H1 (cell line): ENCODE results near the gene GPBP1L1. TPM values are rescaled to one million over a fixed set of nuclear protein-coding genes. Genes with fewer than 3 reads are reported as not detected.

Source experiments
- E2F6 ChIP-seq: IDR thresholded peaks from 2 replicates; pipeline ENCODE4 v1.6.1; 2012; ENCODE audit warnings: inconsistent platforms
- FOSL1 ChIP-seq: IDR thresholded peaks from 2 replicates; pipeline ENCODE4 v1.6.1; 2011; ENCODE audit warnings: mild to moderate bottlenecking, low read depth, low read length, moderate library complexity; ENCODE audit not compliant: insufficient read depth
- JUN ChIP-seq: IDR thresholded peaks from 2 replicates; pipeline ENCODE4 v1.6.1; 2011; ENCODE audit warnings: low read depth, mild to moderate bottlenecking, improper control_type of control experiment, low read length
- polyA plus RNA-seq, 7 experiments: library from polyadenylated mRNA; depleted of rRNA in 3 of 7; stranded (reverse) in 5 of 7; unstranded in 2 of 7; fragments of >200 nt in 5 of 7; fragments of 200-250 nt in 2 of 7; gene quantifications; 1 replicate in 5 of 7; 2 replicates in 1 of 7; 4 replicates in 1 of 7; pipeline versions ENCODE4 v1.2.1 to v1.2.3, GENCODE V29; 2011 to 2013; ENCODE audit warnings: missing spikeins in 2 of 7, mixed read lengths in 2 of 7
- total RNA-seq: library from RNA; stranded (reverse); fragmentation: NEBNext Ultra II Directional; extraction: Animal tissue kit (Norgen Biotek cat#: 25700); gene quantifications from 2 replicates; pipeline ENCODE4 v1.2.1, GENCODE V29; 2021

Gene GPBP1L1
- total and polyA plus RNA-seq, 2 of the 8 experiments (the other 6 are each of a cell fraction or from before 2014, with no cell fraction given): 70.1 to 119 TPM

- TF ChIP-seq E2F6 (no peak), JUN (no peak), FOSL1 (no peak)
These were observed 34.9 kb upstream of the GPBP1L1 start (continued) for GRCh38 chr1:45721207-45721606.
